ENCODE measurements around the gene B9D2.

Gene B9D2

DNA sequence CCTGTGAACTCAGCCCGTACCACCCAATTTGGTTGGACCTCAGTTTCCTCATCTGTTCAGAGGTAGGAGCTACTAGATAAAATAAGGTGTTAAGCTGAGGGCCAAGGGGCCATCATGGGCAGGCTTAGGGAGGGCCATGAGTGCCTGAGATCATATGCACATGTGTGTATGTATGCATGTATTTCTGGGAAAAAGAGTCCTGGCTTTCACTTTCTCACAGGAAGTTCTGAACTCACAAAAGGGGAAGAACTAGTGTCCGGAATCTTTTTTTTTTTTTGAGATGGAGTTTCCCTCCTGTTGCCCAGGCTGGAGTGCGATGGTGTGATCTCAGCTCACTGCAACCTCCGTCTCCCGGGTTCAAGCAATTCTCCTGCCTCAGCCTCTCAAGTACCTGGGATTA, 29.2 kb downstream of the B9D2 start:
- no peak for TF ChIP-seq CTCF (IDR thresholded peaks at IDR 0.05)
- H3K27me3 ChIP-seq = no peaks in the 10 kb centered on the region
- intact Hi-C loops (cut with DNase I; ENCODE audit: low total_unique reads) = no loop called here
- H3K9me3 ChIP-seq = no peaks in the 10 kb centered on the region
- H3K36me3 ChIP-seq = peaks cover 19 to 66% (median 51%) of the 10 kb centered on the region in 3 donors
- no peak overlapping the region for H3K27ac ChIP-seq
- no peak overlapping the region for H3K4me3 ChIP-seq
- DNase-seq = no peak
- no peaks in the 10 kb centered on the region for H3K4me1 ChIP-seq

- H3K36me3 ChIP-seq = peaks cover 16 to 66% (median 33%) of the 10 kb centered on the region in 3 donors
- TF ChIP-seq CTCF (IDR thresholded peaks at IDR 0.05) = no peak
- no peak for DNase-seq
- H3K27me3 ChIP-seq = no peaks in the 10 kb centered on the region
- no peak overlapping the region for H3K27ac ChIP-seq
- no peak overlapping the region for H3K4me3 ChIP-seq
- H3K9me3 ChIP-seq = no peaks in the 10 kb centered on the region
- peaks cover 0 to 14% (median 10%) of the 10 kb centered on the region in 4 donors for H3K4me1 ChIP-seq
- intact Hi-C loops (cut with DNase I; ENCODE audit: low total_unique reads) = no loop called here
These were observed 31.5 kb downstream of the B9D2 start for GRCh38 chr19:41332468-41332867.

DNA sequence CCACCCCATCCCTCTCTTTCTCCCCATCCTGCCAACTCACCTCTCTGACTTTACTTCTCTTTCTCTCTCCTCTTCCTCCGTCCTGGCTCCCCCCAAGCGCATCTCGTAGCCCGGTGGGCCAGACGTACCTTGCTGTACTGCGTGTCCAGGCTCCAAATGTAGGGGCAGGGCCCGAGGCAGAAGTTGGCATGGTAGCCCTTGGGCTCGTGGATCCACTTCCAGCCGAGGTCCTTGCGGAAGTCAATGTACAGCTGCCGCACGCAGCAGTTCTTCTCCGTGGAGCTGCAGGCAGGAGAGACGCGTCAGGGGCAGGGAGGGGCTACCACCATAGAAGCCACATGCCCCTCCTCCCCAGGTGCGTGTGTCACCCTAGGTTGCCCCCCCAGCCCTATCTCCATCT, 31.9 kb downstream of the B9D2 start:
- H3K27ac ChIP-seq = no peak overlapping the region
- no peaks in the 10 kb centered on the region for H3K9me3 ChIP-seq
- H3K27me3 ChIP-seq = no peaks in the 10 kb centered on the region
- TF ChIP-seq CTCF (IDR thresholded peaks at IDR 0.05) = no peak
- no peak for DNase-seq
- H3K4me1 ChIP-seq = peaks cover 0 to 19% (median 14%) of the 10 kb centered on the region in 4 donors
- intact Hi-C loops (cut with DNase I; ENCODE audit: low total_unique reads) = no loop called here
- no peak overlapping the region for H3K4me3 ChIP-seq
- peaks cover 16 to 61% (median 28%) of the 10 kb centered on the region in 3 donors for H3K36me3 ChIP-seq

GRCh38 chr19:41330946-41331678, 32.8 kb downstream of the B9D2 start:
- Histone ChIP-seq H3K4me1 (peaks cover 0 to 27% (median 21%) of the 10 kb centered on the region in 4 donors), H3K27me3 (no peaks in the 10 kb centered on the region), H3K9me3 (no peaks in the 10 kb centered on the region), H3K36me3 (peaks cover 16 to 59% (median 26%) of the 10 kb centered on the region in 3 donors), H3K27ac (no peak overlapping the region), H3K4me3 (no peak overlapping the region)
- no peak for TF ChIP-seq CTCF (IDR thresholded peaks at IDR 0.05)
- intact Hi-C loops (cut with DNase I; ENCODE audit: low total_unique reads) = no loop called here
- no peak for DNase-seq

DNA sequence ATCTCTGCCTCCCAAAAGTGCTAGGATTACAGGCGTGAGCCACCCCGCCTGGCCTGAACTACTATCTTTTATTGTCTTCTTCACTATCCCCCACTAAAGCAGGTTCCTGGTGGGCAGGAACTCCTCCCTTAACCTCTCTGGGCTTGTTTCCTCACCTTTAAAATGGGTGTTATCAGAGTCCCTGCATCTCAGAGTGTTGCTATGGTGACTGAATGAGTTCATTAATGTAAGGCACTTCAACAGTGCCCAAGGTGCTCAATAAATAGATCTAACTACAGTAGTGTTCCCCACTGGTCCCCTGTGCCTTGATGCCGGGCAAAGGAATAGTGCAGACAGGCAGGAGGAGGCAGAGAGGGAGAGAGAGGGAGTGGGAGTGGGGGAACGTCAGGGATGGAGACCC, 33.5 kb downstream of the B9D2 start:
- DNase-seq = no peak
- H3K4me1 ChIP-seq = peaks cover 0 to 33% (median 28%) of the 10 kb centered on the region in 4 donors
- peaks cover 16 to 53% (median 24%) of the 10 kb centered on the region in 3 donors for H3K36me3 ChIP-seq
- no peaks in the 10 kb centered on the region for H3K27me3 ChIP-seq
- intact Hi-C loops (cut with DNase I; ENCODE audit: low total_unique reads) = no loop called here
- H3K4me3 ChIP-seq = no peak overlapping the region
- TF ChIP-seq CTCF (IDR thresholded peaks at IDR 0.05) = no peak
- no peak overlapping the region for H3K27ac ChIP-seq
- H3K9me3 ChIP-seq = no peaks in the 10 kb centered on the region

Measured in tibial artery (tissue), 4 donors.